Tibial nerve (tissue), 3 donors: ENCODE data around the gene DDX39B.

Experiments
- CTCF ChIP-seq, 5 experiments: fragments of 200-600 bp in 3 of 5; fragments of 450-650 bp in 2 of 5; sonication (generic) in 3 of 5; IDR thresholded peaks; one replicate each; pipeline ENCODE4 v1.5.1; 2016 to 2019; ENCODE audit warnings: antibody characterized with exemption in 5 of 5, mild to moderate bottlenecking in 3 of 5, moderate library complexity in 2 of 5
- POLR2A ChIP-seq, 2 donors: fragments of 450-650 bp; IDR thresholded peaks; one replicate each; pipeline ENCODE4 v1.6.1; 2017; ENCODE audit warnings: antibody characterized with exemption in 2 of 2, mild to moderate bottlenecking in 2 of 2, moderate library complexity in 2 of 2

- TF ChIP-seq CTCF (IDR thresholded peaks at IDR 0.05) (no peak), POLR2A (IDR thresholded peaks at IDR 0.05) (no peak)
Observed at GRCh38 chr6:31576897-31577578, 35.2 kb upstream of the DDX39B start.
